Non-pigmented ciliary epithelial cell (primary cell): ENCODE measurements around the gene ACOX2.
"Not testable (repeated sequence)": the region's sequence is repeated elsewhere in the genome, so short reads cannot be mapped to it uniquely, and the experiment has no call there.

Source experiments
- DNase-seq: peaks from one replicate; pipeline ENCODE4 v3.0.0-alpha.2; 2010; ENCODE audit warnings: low read depth

The ACOX2 gene

GRCh38 chr3:58534592-58535494 is 2.1 kb downstream of the ACOX2 start:
- no peak for DNase-seq

- peak; percentile 26 for DNase-seq
These were observed 4.2 kb downstream of the ACOX2 start for GRCh38 chr3:58532794-58533220.

GRCh38 chr3:58531956-58532355 is 5.0 kb downstream of the ACOX2 start:
- DNase-seq, result no peak

GRCh38 chr3:58531555-58531954 is 5.4 kb downstream of the ACOX2 start:
- DNase-seq, result no peak

- DNase-seq, result no peak
These were observed 6.6 kb downstream of the ACOX2 start for GRCh38 chr3:58530354-58530865.

- no peak for DNase-seq
These were observed 7.3 kb downstream of the ACOX2 start for GRCh38 chr3:58529516-58530353.

- DNase-seq, result no peak
These were observed 8.4 kb downstream of the ACOX2 start for GRCh38 chr3:58528629-58529028.

GRCh38 chr3:58527440-58527839 is 9.6 kb downstream of the ACOX2 start:
- DNase-seq, result not testable (repeated sequence)

- DNase-seq, result peak; percentile 73
These were observed 10.5 kb downstream of the ACOX2 start for GRCh38 chr3:58526515-58526957.

GRCh38 chr3:58524326-58524888 is 12.6 kb downstream of the ACOX2 start:
- no peak for DNase-seq

- no peak for DNase-seq
These were observed 14.1 kb downstream of the ACOX2 start for GRCh38 chr3:58522759-58523425.

- no peak for DNase-seq
These were observed 14.9 kb downstream of the ACOX2 start for GRCh38 chr3:58521917-58522631.

GRCh38 chr3:58521336-58521670 is 15.7 kb downstream of the ACOX2 start:
- DNase-seq, result no peak

- no peak for DNase-seq
These were observed 16.3 kb downstream of the ACOX2 start for GRCh38 chr3:58520403-58521335.

- no peak for DNase-seq
These were observed 17.2 kb downstream of the ACOX2 start for GRCh38 chr3:58519668-58520402.

- no peak for DNase-seq
These were observed 18.6 kb downstream of the ACOX2 start for GRCh38 chr3:58518291-58518789.

- no peak for DNase-seq
These were observed 22.6 kb downstream of the ACOX2 start for GRCh38 chr3:58514405-58514804.

GRCh38 chr3:58508437-58508836 is 28.6 kb downstream of the ACOX2 start:
- no peak for DNase-seq
